ENCODE data around the gene NAGK. TPM values are rescaled to one million over a fixed set of nuclear protein-coding genes. Genes with fewer than 3 reads are reported as not detected.
"Not testable (repeated sequence)": the region's sequence is repeated elsewhere in the genome, so short reads cannot be mapped to it uniquely, and the experiment has no call there.

NAGK gene
- total and polyA plus RNA-seq, 12 donors: 40.4 to 99.8 (median 46.0) TPM

GRCh38 chr2:71048096-71048495, 20.4 kb upstream of the NAGK start:
- intact Hi-C loops (cut with DNase I): no loop called here
- Histone ChIP-seq H3K4me3 (no peak overlapping the region), H3K36me3 (no peaks in the 10 kb centered on the region), H3K27ac (no peak overlapping the region), H3K9me3 (no peaks in the 10 kb centered on the region), H3K27me3 (peaks cover 0 to 30% (median 10%) of the 10 kb centered on the region in 7 donors), H3K4me1 (peaks cover 0 to 8% (median 0%) of the 10 kb centered on the region in 9 donors)
- DNase-seq: no peak
- no peak for TF ChIP-seq CTCF (IDR thresholded peaks at IDR 0.05)
- 71 to 81% methylated on average over 7 of the region's 7 CpGs for WGBS, 2 donors
- ATAC-seq: no peak

- peaks cover 0 to 17% (median 6%) of the 10 kb centered on the region in 7 donors for H3K27me3 ChIP-seq
- ATAC-seq; DNase-seq; H3K4me1 ChIP-seq; H3K4me3 ChIP-seq; intact Hi-C loops (cut with DNase I); H3K36me3 ChIP-seq; H3K27ac ChIP-seq; H3K9me3 ChIP-seq: not testable (repeated sequence)
- WGBS, 2 donors: 85 to 87% methylated on average over 10 of the region's 10 CpGs
These were observed 18.6 kb upstream of the NAGK start for GRCh38 chr2:71049704-71050360.

GRCh38 chr2:71055206-71055740, 13.2 kb upstream of the NAGK start:
- H3K27me3 ChIP-seq: peaks cover 0 to 19% (median 2%) of the 10 kb centered on the region in 7 donors
- WGBS, 2 donors: 64 to 66% methylated on average over 10 of the region's 10 CpGs
- intact Hi-C loops (cut with DNase I); H3K4me3 ChIP-seq; H3K4me1 ChIP-seq; ATAC-seq; H3K27ac ChIP-seq; H3K36me3 ChIP-seq; DNase-seq; H3K9me3 ChIP-seq: not testable (repeated sequence)

- Histone ChIP-seq H3K36me3 (no peaks in the 10 kb centered on the region), H3K9me3 (no peaks in the 10 kb centered on the region), H3K4me3 (no peak overlapping the region), H3K4me1 (peaks cover 0 to 24% (median 0%) of the 10 kb centered on the region in 9 donors), H3K27me3 (peaks cover 0 to 23% (median 5%) of the 10 kb centered on the region in 7 donors), H3K27ac (no peak overlapping the region)
- no peak for DNase-seq
- no peak for ATAC-seq
- intact Hi-C loops (cut with DNase I): loop anchor here in 1 of 10 donors (5.0 kb wide), 1 partner anchor 63 kb away; no protein-coding TSS in a partner anchor
- WGBS, 2 donors: 81 to 88% methylated on average over 2 of the region's 2 CpGs
- no peak for TF ChIP-seq CTCF (IDR thresholded peaks at IDR 0.05)
These were observed 8.2 kb upstream of the NAGK start for GRCh38 chr2:71060211-71060610.

GRCh38 chr2:71060871-71061270, 7.6 kb upstream of the NAGK start:
- no peak for DNase-seq
- H3K9me3 ChIP-seq: no peaks in the 10 kb centered on the region
- no peak overlapping the region for H3K27ac ChIP-seq
- no peak overlapping the region for H3K4me3 ChIP-seq
- WGBS, 2 donors: 39 to 52% methylated on average over 3 of the region's 3 CpGs
- H3K36me3 ChIP-seq: no peaks in the 10 kb centered on the region
- peaks cover 0 to 30% (median 0%) of the 10 kb centered on the region in 9 donors for H3K4me1 ChIP-seq
- peak in 2 of 8 donors; percentile 44 to 49 for ATAC-seq
- TF ChIP-seq CTCF (IDR thresholded peaks at IDR 0.05): no peak
- peaks cover 0 to 23% (median 5%) of the 10 kb centered on the region in 7 donors for H3K27me3 ChIP-seq
- intact Hi-C loops (cut with DNase I): loop anchor here in 1 of 10 donors (5.0 kb wide), 1 partner anchor 64 kb away; no protein-coding TSS in a partner anchor

Measured in heart right ventricle (tissue), 16 donors.